Mesothelial cell of epicardium (in vitro differentiated cells): ENCODE results near the gene GUCD1. TPM values are rescaled to one million over a fixed set of nuclear protein-coding genes. Genes with fewer than 3 reads are reported as not detected.

Experiments used
- DNase-seq, 2 experiments: peaks; one replicate each; pipeline ENCODE4 v3.0.0; 2021; ENCODE audit warnings: low spot score in 2 of 2; ENCODE audit not compliant: unreplicated experiment in 2 of 2
- H3K27ac Mint-ChIP-seq: 2 replicates; pipeline ENCODE4 v1.8.0; 2021; ENCODE audit warnings: mixed read lengths
- H3K27me3 Mint-ChIP-seq: 2 replicates; pipeline ENCODE4 v1.8.0; 2021; ENCODE audit warnings: low read depth, mixed read lengths
- H3K36me3 Mint-ChIP-seq: 2 replicates; pipeline ENCODE4 v1.8.0; 2021; ENCODE audit warnings: mixed read lengths
- H3K4me1 Mint-ChIP-seq: 2 replicates; pipeline ENCODE4 v1.8.0; 2021; ENCODE audit warnings: mixed read lengths
- H3K4me3 Mint-ChIP-seq: 2 replicates; pipeline ENCODE4 v1.8.0; 2021; ENCODE audit warnings: mild to moderate bottlenecking, moderate library complexity, mixed read lengths
- H3K9me3 Mint-ChIP-seq: 2 replicates; pipeline ENCODE4 v1.8.0; 2021; ENCODE audit warnings: mixed read lengths
- CTCF ChIP-seq: fragments of 200-600 bp; sonication (generic); IDR thresholded peaks from one replicate; pipeline ENCODE4 v1.5.0; 2021; ENCODE audit warnings: antibody characterized with exemption; ENCODE audit not compliant: unreplicated experiment
- total RNA-seq: library from RNA; stranded (reverse); gene quantifications from 3 replicates; pipeline ENCODE4 v1.2.1, GENCODE V29; 2021

GUCD1 gene
- total RNA-seq, 1 donor from 2014 or later, result 79.4 TPM

GRCh38 chr22:24567668-24568067 is 12.7 kb upstream of the GUCD1 start:
- H3K27ac Mint-ChIP-seq, result no peak overlapping the region
- no peaks in the 10 kb centered on the region for H3K9me3 Mint-ChIP-seq
- H3K27me3 Mint-ChIP-seq, result no peaks in the 10 kb centered on the region
- TF ChIP-seq CTCF, result no peak
- no peak for DNase-seq
- no peak overlapping the region for H3K4me3 Mint-ChIP-seq
- H3K4me1 Mint-ChIP-seq, result peaks cover 3% of the 10 kb centered on the region
- peaks cover 31% of the 10 kb centered on the region for H3K36me3 Mint-ChIP-seq

- DNase-seq, result no peak
- Mint-ChIP-seq H3K27ac (no peak overlapping the region), H3K4me1 (peaks cover 3% of the 10 kb centered on the region), H3K36me3 (peaks cover 28% of the 10 kb centered on the region), H3K9me3 (no peaks in the 10 kb centered on the region), H3K4me3 (no peak overlapping the region), H3K27me3 (no peaks in the 10 kb centered on the region)
- TF ChIP-seq CTCF, result no peak
Measured at GRCh38 chr22:24566899-24567511, 12.1 kb upstream of the GUCD1 start.

DNA sequence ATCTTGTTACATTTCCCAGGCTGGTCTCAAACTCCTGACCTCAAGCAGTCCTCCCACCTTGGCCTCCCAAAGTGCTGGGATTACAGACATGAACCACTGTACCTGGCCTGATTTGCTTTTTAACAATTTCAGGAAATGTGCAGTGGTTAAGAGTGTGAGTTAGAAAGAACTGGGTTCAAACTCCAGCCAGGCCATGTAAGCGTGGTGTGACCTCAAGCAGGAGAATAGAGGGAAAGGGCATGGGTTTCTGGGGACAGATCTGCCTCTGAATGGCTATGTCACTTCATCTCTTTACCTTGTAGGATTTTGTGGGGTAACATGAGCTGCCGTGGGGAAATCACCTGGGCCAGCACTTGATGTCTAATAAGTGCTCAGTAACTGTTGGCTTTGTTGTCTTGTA is 10.1 kb upstream of the GUCD1 start:
- no peak for TF ChIP-seq CTCF
- H3K27ac Mint-ChIP-seq, result no peak overlapping the region
- no peaks in the 10 kb centered on the region for H3K9me3 Mint-ChIP-seq
- H3K4me1 Mint-ChIP-seq, result peaks cover 3% of the 10 kb centered on the region
- H3K27me3 Mint-ChIP-seq, result no peaks in the 10 kb centered on the region
- H3K4me3 Mint-ChIP-seq, result no peak overlapping the region
- no peak for DNase-seq
- peaks cover 26% of the 10 kb centered on the region for H3K36me3 Mint-ChIP-seq

DNA sequence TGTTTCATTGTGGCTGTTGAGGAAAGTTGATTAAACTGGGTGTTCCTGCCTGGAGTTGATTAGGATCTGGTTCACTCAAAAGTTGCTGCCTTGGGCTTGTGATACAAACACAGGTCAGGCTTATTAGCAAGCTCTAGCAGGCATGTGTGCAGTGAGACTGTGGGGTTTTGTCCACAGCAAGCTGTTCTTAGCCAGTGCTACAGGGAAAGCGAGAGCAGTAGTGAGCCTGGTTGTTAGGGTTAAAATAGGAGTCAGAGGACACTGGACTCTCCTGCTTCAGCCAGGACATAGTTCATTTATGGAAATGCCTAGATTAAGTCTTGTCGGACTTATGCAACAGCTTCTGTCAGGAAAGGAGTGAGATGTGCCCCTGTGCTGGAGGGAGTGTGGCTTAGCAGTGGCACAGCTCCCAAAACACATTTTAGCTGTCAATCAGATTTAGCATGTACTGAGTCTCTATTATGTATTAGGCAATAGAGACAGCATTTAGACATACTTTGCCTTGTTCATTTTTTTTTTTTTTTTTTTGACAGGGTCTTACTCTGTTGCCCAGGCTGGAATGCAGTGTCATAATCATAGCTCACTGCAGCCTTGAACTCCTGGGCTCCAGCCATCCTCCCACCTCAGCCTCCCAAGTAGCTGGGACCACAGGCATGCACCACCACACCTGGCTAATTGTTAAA is 9.6 kb upstream of the GUCD1 start:
- Mint-ChIP-seq H3K27ac (no peak overlapping the region), H3K4me3 (no peak overlapping the region), H3K4me1 (peaks cover 3% of the 10 kb centered on the region), H3K9me3 (no peaks in the 10 kb centered on the region), H3K27me3 (no peaks in the 10 kb centered on the region), H3K36me3 (peaks cover 23% of the 10 kb centered on the region)
- no peak for DNase-seq
- TF ChIP-seq CTCF, result no peak

GRCh38 chr22:24563246-24563645 is 8.3 kb upstream of the GUCD1 start:
- TF ChIP-seq CTCF, result no peak
- H3K9me3 Mint-ChIP-seq, result no peaks in the 10 kb centered on the region
- peaks cover 26% of the 10 kb centered on the region for H3K36me3 Mint-ChIP-seq
- no peak for DNase-seq
- no peak overlapping the region for H3K4me3 Mint-ChIP-seq
- no peak overlapping the region for H3K27ac Mint-ChIP-seq
- peaks cover 4% of the 10 kb centered on the region for H3K4me1 Mint-ChIP-seq
- H3K27me3 Mint-ChIP-seq, result no peaks in the 10 kb centered on the region
